K562 (cell line): ENCODE data around the gene NSUN6. TPM values are rescaled to one million over a fixed set of nuclear protein-coding genes. Genes with fewer than 3 reads are reported as not detected.

Source experiments
- ATAC-seq: fragments of 200-7000 bp; cut with Tn5 transposase; 3 replicates; pipeline ENCODE4 v1.9.1; 2020; ENCODE audit warnings: moderate library complexity
- BruUV-seq: library from RNA; stranded (reverse); fragments of 400-500 nt; replicated peaks from 2 replicates; lab custom pipeline; 2021; lab: Mats Ljungman, UMichigan
- CTCF ChIA-PET: fragments of 300-600 bp; formaldehyde crosslinking; extraction: SDS; loops from one replicate; lab custom pipeline; 2021; ENCODE audit warnings: low intra/inter-chr PET ratio; lab: Yijun Ruan, JAX
- POLR2A ChIA-PET: fragments of 300-600, 350-650 bp; sonication (Branson Sonifier 250); formaldehyde crosslinking; extraction: SDS; loops from one replicate; lab custom pipeline; 2021; ENCODE audit warnings: antibody characterized with exemption, inconsistent platforms; lab: Yijun Ruan, JAX
- DNase-seq, 4 experiments: peaks; one replicate each; pipeline versions ENCODE4 v3.0.0 to v3.0.0-alpha.2; 2011 to 2018; ENCODE audit warnings: low spot score in 3 of 4, mixed read lengths in 3 of 4; ENCODE audit errors: extremely low read depth in 1 of 4
- FAIRE-seq: peaks from 2 replicates; lab custom pipeline; 2011; peaks lifted over from hg19 to GRCh38; lab: Jason Lieb, UNC
- H2AFZ ChIP-seq: 2 replicates; pipeline ENCODE4 v1.6.0; 2011; ENCODE audit warnings: low read depth, low read length, control low read depth, inconsistent platforms
- H3K27ac ChIP-seq: fragments of 200-600 bp; 3 replicates; pipeline ENCODE4 v1.8.0; 2011; ENCODE audit warnings: low read depth, mild to moderate bottlenecking, control low read depth, inconsistent platforms, low read length, moderate library complexity, mixed read lengths; ENCODE audit errors: extremely low read depth
- H3K27me3 ChIP-seq, 2 experiments: fragments of 300-600 bp in 1 of 2; 2 replicates in 1 of 2; 3 replicates in 1 of 2; pipeline versions ENCODE4 v1.6.0 to v1.8.0; 2011; ENCODE audit warnings: inconsistent platforms in 2 of 2, low read length in 2 of 2, mild to moderate bottlenecking in 1 of 2, mixed read lengths in 1 of 2, moderate library complexity in 1 of 2; ENCODE audit not compliant: control insufficient read depth in 2 of 2, insufficient read depth in 2 of 2
- H3K36me3 ChIP-seq: fragments of 300-600 bp; 3 replicates; pipeline ENCODE4 v1.8.0; 2011; ENCODE audit warnings: mild to moderate bottlenecking, low read length, inconsistent platforms; ENCODE audit not compliant: control insufficient read depth, insufficient read depth
- H3K4me1 ChIP-seq, 2 experiments: fragments of 200-600 bp in 1 of 2; replicated peaks in 1 of 2; 2 replicates in 1 of 2; 3 replicates in 1 of 2; pipeline versions ENCODE4 v1.5.1 to v1.8.0; 2011; ENCODE audit warnings: inconsistent platforms in 2 of 2, low read length in 2 of 2, mild to moderate bottlenecking in 1 of 2, mixed read lengths in 1 of 2, moderate library complexity in 1 of 2; ENCODE audit not compliant: control insufficient read depth in 2 of 2, insufficient read depth in 2 of 2
- H3K4me2 ChIP-seq: 2 replicates; pipeline ENCODE4 v1.6.1; 2011; ENCODE audit warnings: low read length, control low read depth, inconsistent platforms, mixed read lengths; ENCODE audit not compliant: insufficient read depth
- H3K4me3 ChIP-seq: fragments of 200-600 bp; sonication (generic), shearing (Covaris generic); 2 replicates; pipeline ENCODE4 v1.5.1; 2016; ENCODE audit warnings: control low read depth, inconsistent platforms
- H3K79me2 ChIP-seq: fragments of 200-600 bp; 3 replicates; pipeline ENCODE4 v1.8.0; 2011; ENCODE audit warnings: low read length, inconsistent platforms; ENCODE audit not compliant: control insufficient read depth, insufficient read depth
- H3K9ac ChIP-seq, 2 experiments: 2 replicates each; pipeline versions ENCODE4 v1.6.0 to v1.6.1; 2011; ENCODE audit warnings: low read depth in 2 of 2, low read length in 2 of 2, control low read depth in 1 of 2, inconsistent platforms in 1 of 2, mild to moderate bottlenecking in 1 of 2, mixed read lengths in 1 of 2; ENCODE audit not compliant: insufficient read depth in 1 of 2
- H3K9me1 ChIP-seq: one replicate; pipeline ENCODE4 v1.6.0; 2011; ENCODE audit warnings: inconsistent platforms, mild to moderate bottlenecking, low read length, moderate library complexity; ENCODE audit not compliant: control insufficient read depth, insufficient read depth
- H3K9me3 ChIP-seq: replicated peaks from 2 replicates; pipeline ENCODE4 v1.5.1; 2011; ENCODE audit warnings: low read depth, low read length, inconsistent platforms; ENCODE audit not compliant: control insufficient read depth, insufficient read depth
- H4K20me1 ChIP-seq: replicated peaks from 2 replicates; pipeline ENCODE4 v1.6.1; 2011; ENCODE audit warnings: low read length, inconsistent platforms, mixed read lengths; ENCODE audit not compliant: control insufficient read depth, insufficient read depth
- CTBP1 ChIP-seq: fragments of 450-650 bp; IDR thresholded peaks from 2 replicates; pipeline ENCODE4 v1.6.1; 2016; ENCODE audit warnings: borderline replicate concordance
- CTCFL ChIP-seq: IDR thresholded peaks from 2 replicates; pipeline ENCODE4 v1.6.1; 2011; ENCODE audit warnings: borderline replicate concordance, low read depth, mild to moderate bottlenecking, moderate library complexity, low read length; ENCODE audit not compliant: insufficient read depth, poor library complexity, severe bottlenecking
- ELF1 ChIP-seq: fragments of 200-800 bp; sonication (Bioruptor generic); IDR thresholded peaks from 2 replicates; pipeline ENCODE4 v1.6.1; 2016; ENCODE audit warnings: missing genetic modification characterization, missing compliant biosample characterization
- KLF6 ChIP-seq: fragments of 250-450 bp; sonication (Bioruptor Pico); IDR thresholded peaks from 2 replicates; pipeline ENCODE4 v1.4.0; 2020; ENCODE audit warnings: mild to moderate bottlenecking, moderate library complexity, borderline replicate concordance
- SMAD2 ChIP-seq: fragments of 150-350 bp; IDR thresholded peaks from 2 replicates; pipeline ENCODE4 v1.6.1; 2014; ENCODE audit warnings: low read depth, mild to moderate bottlenecking, low read length
- SOX6 ChIP-seq: fragments of 450-650 bp; IDR thresholded peaks from 2 replicates; pipeline ENCODE4 v1.6.1; 2014; ENCODE audit warnings: mild to moderate bottlenecking
- STAT5A ChIP-seq: IDR thresholded peaks from 2 replicates; pipeline ENCODE4 v1.6.1; 2012; ENCODE audit warnings: low read length, inconsistent platforms, borderline replicate concordance
- ZBED1 ChIP-seq: IDR thresholded peaks from 2 replicates; pipeline ENCODE4 v1.6.1; 2014
- ZNF444 ChIP-seq: fragments of 250-450 bp; sonication (Bioruptor Pico); IDR thresholded peaks from 2 replicates; pipeline ENCODE4 v1.4.0; 2020; ENCODE audit warnings: mild to moderate bottlenecking, moderate library complexity
- ZNF584 ChIP-seq: fragments of 200-800 bp; sonication (Bioruptor generic); IDR thresholded peaks from 2 replicates; pipeline ENCODE4 v1.6.1; 2016; ENCODE audit warnings: low read depth, mild to moderate bottlenecking, missing genetic modification characterization, missing compliant biosample characterization
- ZNF785 ChIP-seq: fragments of 250-450 bp; sonication (Bioruptor Pico); IDR thresholded peaks from 2 replicates; pipeline ENCODE4 v1.4.0; 2020; ENCODE audit warnings: mild to moderate bottlenecking
- WGBS: fragments of 100-300 bp; shearing (Covaris generic); methylation state at CpG from one replicate; pipeline ENCODE4 v1.1.6; 2016; ENCODE audit warnings: low coverage, mixed read lengths; ENCODE audit not compliant: insufficient coverage; ENCODE audit errors: missing lambda C conversion rate; 5-methylcytosine and 5-hydroxymethylcytosine counted together
- in situ Hi-C: fragments of 300-500 bp; cut with MboI; formaldehyde crosslinking; loops from 4 replicates; pipeline ENCODE4 v1.15.0; 2018; ENCODE audit warnings: inconsistent platforms, mixed read lengths
- intact Hi-C: fragments of 100-400 bp; cut with micrococcal nuclease; formaldehyde crosslinking; loops from 2 replicates; pipeline ENCODE4 v1.14.2; 2022
- polyA plus RNA-seq, 8 experiments: library from polyadenylated mRNA; depleted of rRNA in 4 of 8; stranded (reverse) in 5 of 8; unstranded in 3 of 8; fragments of >200 nt; fragmentation: Nextera tagmentation in 2 of 8; fragmentation: Illumina TruSeq in 1 of 8; extraction: Ambion mirVana in 2 of 8; extraction: Trizol in 1 of 8; gene quantifications; 2 replicates each; pipeline versions ENCODE4 v1.2.1 to v1.2.3, GENCODE V29; 2011 to 2014; ENCODE audit warnings: inconsistent platforms in 1 of 8, missing spikeins in 1 of 8
- total RNA-seq, 7 experiments: library from RNA; depleted of rRNA in 6 of 7; stranded (reverse); fragments of >200 nt in 6 of 7; fragmentation: Illumina TruSeq in 2 of 7; extraction: Trizol in 2 of 7; gene quantifications; 2 replicates each; pipeline versions ENCODE4 v1.2.1 to v1.2.3, GENCODE V29; 2011 to 2021; ENCODE audit warnings: low replicate concordance in 1 of 7
- TF ChIP-seq, protein P1 (sequence below): sonication (generic); formaldehyde crosslinking; IDR thresholded peaks from 2 replicates; pipeline ENCODE4 v1.4.0; 2020; ENCODE audit warnings: mild to moderate bottlenecking, missing genetic modification reagents
- TF ChIP-seq, protein P2 (sequence below): fragments of 450-650 bp; formaldehyde crosslinking; IDR thresholded peaks from 2 replicates; pipeline ENCODE4 v1.4.0; 2022; ENCODE audit warnings: missing genetic modification characterization
- TF ChIP-seq, protein P3 (sequence below): fragments of 250-450 bp; sonication (Bioruptor Pico); IDR thresholded peaks from 2 replicates; pipeline ENCODE4 v1.9.0; 2021; ENCODE audit warnings: mild to moderate bottlenecking, inconsistent platforms

The NSUN6 gene
- total and polyA plus RNA-seq, 9 of the 15 experiments (the other 6 are each of a cell fraction or from before 2014, with no cell fraction given), result 12.5 to 33.1 (median 24.2) TPM

DNA sequence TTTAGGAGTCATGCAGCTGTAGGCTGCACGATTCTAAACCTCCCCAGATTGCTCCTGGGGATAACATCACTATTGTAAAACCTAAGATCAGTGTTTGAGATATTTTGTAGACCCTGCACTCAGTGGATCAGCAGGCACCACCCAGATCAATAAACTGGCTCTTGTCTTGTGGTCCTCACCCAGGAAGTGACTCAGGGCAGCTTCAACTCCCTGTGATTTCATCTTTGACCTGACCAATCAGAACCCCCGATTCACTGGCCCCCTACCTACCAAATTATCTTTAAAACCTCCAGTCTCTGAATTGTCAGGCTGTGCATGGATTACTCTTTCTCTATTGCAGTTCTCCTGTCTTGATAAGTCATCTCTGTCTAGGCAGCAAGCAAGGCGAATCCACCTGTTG lies 33.6 kb upstream of the NSUN6 start (continued):
- TF ChIP-seq, protein P1, sequence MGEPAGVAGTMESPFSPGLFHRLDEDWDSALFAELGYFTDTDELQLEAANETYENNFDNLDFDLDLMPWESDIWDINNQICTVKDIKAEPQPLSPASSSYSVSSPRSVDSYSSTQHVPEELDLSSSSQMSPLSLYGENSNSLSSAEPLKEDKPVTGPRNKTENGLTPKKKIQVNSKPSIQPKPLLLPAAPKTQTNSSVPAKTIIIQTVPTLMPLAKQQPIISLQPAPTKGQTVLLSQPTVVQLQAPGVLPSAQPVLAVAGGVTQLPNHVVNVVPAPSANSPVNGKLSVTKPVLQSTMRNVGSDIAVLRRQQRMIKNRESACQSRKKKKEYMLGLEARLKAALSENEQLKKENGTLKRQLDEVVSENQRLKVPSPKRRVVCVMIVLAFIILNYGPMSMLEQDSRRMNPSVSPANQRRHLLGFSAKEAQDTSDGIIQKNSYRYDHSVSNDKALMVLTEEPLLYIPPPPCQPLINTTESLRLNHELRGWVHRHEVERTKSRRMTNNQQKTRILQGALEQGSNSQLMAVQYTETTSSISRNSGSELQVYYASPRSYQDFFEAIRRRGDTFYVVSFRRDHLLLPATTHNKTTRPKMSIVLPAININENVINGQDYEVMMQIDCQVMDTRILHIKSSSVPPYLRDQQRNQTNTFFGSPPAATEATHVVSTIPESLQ (CRISPR knock-in tag), result no peak
- no peak for TF ChIP-seq ZNF584 (CRISPR knock-in tag)
- no peak for TF ChIP-seq CTBP1
- no peak for TF ChIP-seq ZNF444 (CRISPR knock-in tag)
- no peak for TF ChIP-seq KLF6 (CRISPR knock-in tag)
- TF ChIP-seq ELF1 (tag), result no peak
- TF ChIP-seq STAT5A, result no peak

- H4K20me1 ChIP-seq, result no peaks in the 10 kb centered on the region
- POLR2A ChIA-PET, result interaction anchor here (1.1 kb wide), 1 partner anchor 12 kb away, joined by 4 read pairs; no protein-coding TSS in a partner anchor
- no TSS peak for BruUV-seq
- in situ Hi-C loops, result no loop called here
- no peak overlapping the region for H3K9ac ChIP-seq
- ATAC-seq (no peak), FAIRE-seq (no peak), DNase-seq (no peak)
- H3K9me3 ChIP-seq, result no peaks in the 10 kb centered on the region
- no peak overlapping the region for H3K4me3 ChIP-seq
- H3K9me1 ChIP-seq, result no peaks in the 10 kb centered on the region
- H3K36me3 ChIP-seq, result 0 out of 3 replicates have a peak, but pooled peaks cover 2% of the 10 kb centered on the region
- no peak overlapping the region for H2AFZ ChIP-seq
- H3K79me2 ChIP-seq, result no peaks in the 10 kb centered on the region
- intact Hi-C loops, result no loop called here
- H3K27me3 ChIP-seq, result peaks cover 0 to 5% of the 10 kb centered on the region in 2 experiments; a peak in 2 of 5 replicates
- 0% methylated on average over 1 of the region's 1 CpG for WGBS
- H3K4me1 ChIP-seq, result no peaks in the 10 kb centered on the region; a peak in 1 of 5 replicates
- no peak overlapping the region for H3K27ac ChIP-seq
- no peak overlapping the region for H3K4me2 ChIP-seq
- CTCF ChIA-PET, result no interaction called here
- no peak for TF ChIP-seq ZNF785 (CRISPR knock-in tag)
- no peak for TF ChIP-seq CTCFL
- TF ChIP-seq SMAD2, result no peak
- no peak for TF ChIP-seq ZBED1
- TF ChIP-seq SOX6, result no peak
- TF ChIP-seq, protein P2, sequence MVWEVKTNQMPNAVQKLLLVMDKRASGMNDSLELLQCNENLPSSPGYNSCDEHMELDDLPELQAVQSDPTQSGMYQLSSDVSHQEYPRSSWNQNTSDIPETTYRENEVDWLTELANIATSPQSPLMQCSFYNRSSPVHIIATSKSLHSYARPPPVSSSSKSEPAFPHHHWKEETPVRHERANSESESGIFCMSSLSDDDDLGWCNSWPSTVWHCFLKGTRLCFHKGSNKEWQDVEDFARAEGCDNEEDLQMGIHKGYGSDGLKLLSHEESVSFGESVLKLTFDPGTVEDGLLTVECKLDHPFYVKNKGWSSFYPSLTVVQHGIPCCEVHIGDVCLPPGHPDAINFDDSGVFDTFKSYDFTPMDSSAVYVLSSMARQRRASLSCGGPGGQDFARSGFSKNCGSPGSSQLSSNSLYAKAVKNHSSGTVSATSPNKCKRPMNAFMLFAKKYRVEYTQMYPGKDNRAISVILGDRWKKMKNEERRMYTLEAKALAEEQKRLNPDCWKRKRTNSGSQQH (CRISPR knock-in tag), result no peak
- TF ChIP-seq, protein P3, sequence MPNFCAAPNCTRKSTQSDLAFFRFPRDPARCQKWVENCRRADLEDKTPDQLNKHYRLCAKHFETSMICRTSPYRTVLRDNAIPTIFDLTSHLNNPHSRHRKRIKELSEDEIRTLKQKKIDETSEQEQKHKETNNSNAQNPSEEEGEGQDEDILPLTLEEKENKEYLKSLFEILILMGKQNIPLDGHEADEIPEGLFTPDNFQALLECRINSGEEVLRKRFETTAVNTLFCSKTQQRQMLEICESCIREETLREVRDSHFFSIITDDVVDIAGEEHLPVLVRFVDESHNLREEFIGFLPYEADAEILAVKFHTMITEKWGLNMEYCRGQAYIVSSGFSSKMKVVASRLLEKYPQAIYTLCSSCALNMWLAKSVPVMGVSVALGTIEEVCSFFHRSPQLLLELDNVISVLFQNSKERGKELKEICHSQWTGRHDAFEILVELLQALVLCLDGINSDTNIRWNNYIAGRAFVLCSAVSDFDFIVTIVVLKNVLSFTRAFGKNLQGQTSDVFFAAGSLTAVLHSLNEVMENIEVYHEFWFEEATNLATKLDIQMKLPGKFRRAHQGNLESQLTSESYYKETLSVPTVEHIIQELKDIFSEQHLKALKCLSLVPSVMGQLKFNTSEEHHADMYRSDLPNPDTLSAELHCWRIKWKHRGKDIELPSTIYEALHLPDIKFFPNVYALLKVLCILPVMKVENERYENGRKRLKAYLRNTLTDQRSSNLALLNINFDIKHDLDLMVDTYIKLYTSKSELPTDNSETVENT (CRISPR knock-in tag), result no peak
Observed at GRCh38 chr10:18684416-18684815, 33.0 kb upstream of the NSUN6 start.
